ENCODE results near the gene DLG2.

DLG2 gene

GRCh38 chr11:84212468-84213390 lies 1414.4 kb downstream of the DLG2 start:
- peak; percentile 38 for DNase-seq (ENCODE audit: low spot score)

- DNase-seq (ENCODE audit: low spot score), result peak; percentile 24
Observed at GRCh38 chr11:84211896-84212295, 1415.2 kb downstream of the DLG2 start.

- DNase-seq (ENCODE audit: low spot score), result no peak
Observed at GRCh38 chr11:84194696-84195095, 1432.4 kb downstream of the DLG2 start.

- no peak for DNase-seq (ENCODE audit: low spot score)
Observed at GRCh38 chr11:84193706-84194105, 1433.4 kb downstream of the DLG2 start.

- DNase-seq (ENCODE audit: low spot score), result no peak
Observed at GRCh38 chr11:84188521-84188920, 1438.6 kb downstream of the DLG2 start.

GRCh38 chr11:84173078-84173477 lies 1454.1 kb downstream of the DLG2 start:
- DNase-seq (ENCODE audit: low spot score), result peak; percentile 29

GRCh38 chr11:84165139-84165538 lies 1462.0 kb downstream of the DLG2 start:
- DNase-seq (ENCODE audit: low spot score), result no peak

GRCh38 chr11:84164728-84165127 lies 1462.4 kb downstream of the DLG2 start:
- no peak for DNase-seq (ENCODE audit: low spot score)

- no peak for DNase-seq (ENCODE audit: low spot score)
Observed at GRCh38 chr11:84163116-84163515, 1464.0 kb downstream of the DLG2 start.

- no peak for DNase-seq (ENCODE audit: low spot score)
Observed at GRCh38 chr11:84157639-84158038, 1469.5 kb downstream of the DLG2 start.

GRCh38 chr11:84146826-84147225 lies 1480.3 kb downstream of the DLG2 start:
- DNase-seq (ENCODE audit: low spot score), result no peak

- DNase-seq (ENCODE audit: low spot score), result no peak
Observed at GRCh38 chr11:84145616-84146185, 1481.4 kb downstream of the DLG2 start.

- peak; percentile 84 for DNase-seq (ENCODE audit: low spot score)
Observed at GRCh38 chr11:84144531-84144930, 1482.6 kb downstream of the DLG2 start.

GRCh38 chr11:84142411-84142810 lies 1484.7 kb downstream of the DLG2 start:
- no peak for DNase-seq (ENCODE audit: low spot score)

GRCh38 chr11:84140386-84141169 lies 1486.6 kb downstream of the DLG2 start:
- peak; percentile 78 for DNase-seq (ENCODE audit: low spot score)

- no peak for DNase-seq (ENCODE audit: low spot score)
Observed at GRCh38 chr11:84137960-84138359, 1489.2 kb downstream of the DLG2 start.

- DNase-seq (ENCODE audit: low spot score), result no peak
Observed at GRCh38 chr11:84137505-84137904, 1489.6 kb downstream of the DLG2 start.

GRCh38 chr11:84136926-84137325 lies 1490.2 kb downstream of the DLG2 start:
- DNase-seq (ENCODE audit: low spot score), result no peak

- DNase-seq (ENCODE audit: low spot score), result no peak
Observed at GRCh38 chr11:84130646-84131427, 1496.3 kb downstream of the DLG2 start.

- no peak for DNase-seq (ENCODE audit: low spot score)
Observed at GRCh38 chr11:84129961-84130576, 1497.1 kb downstream of the DLG2 start.

- no peak for DNase-seq (ENCODE audit: low spot score)
Observed at GRCh38 chr11:84128840-84129239, 1498.3 kb downstream of the DLG2 start.
